Cerebellar cortex (tissue), 1 donor: ENCODE data around the gene ZNF296.

Experiments used
- DNase-seq: peaks from one replicate; pipeline ENCODE4 v3.0.0-alpha.2; 2015; ENCODE audit warnings: low spot score

ZNF296 gene

DNA sequence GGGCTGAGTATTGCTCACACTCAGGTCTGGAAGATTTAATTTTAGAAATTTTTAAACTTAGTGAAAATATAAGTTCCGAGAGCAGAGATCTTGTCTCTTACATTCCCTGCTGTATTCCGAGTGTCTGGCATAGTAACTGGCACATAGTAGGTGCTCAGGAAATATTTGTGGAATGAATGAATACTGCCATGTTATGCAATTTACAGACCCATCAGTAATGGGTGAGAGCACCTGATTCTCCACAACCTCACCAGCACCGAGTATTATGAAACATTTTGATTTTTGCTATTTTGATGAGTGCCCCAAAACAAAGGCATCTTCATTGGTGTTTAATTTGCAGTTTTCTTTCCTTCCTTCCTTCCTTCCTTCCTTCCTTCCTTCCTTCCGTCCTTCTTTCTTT, 53.2 kb downstream of the ZNF296 start:
- DNase-seq, result no peak

DNA sequence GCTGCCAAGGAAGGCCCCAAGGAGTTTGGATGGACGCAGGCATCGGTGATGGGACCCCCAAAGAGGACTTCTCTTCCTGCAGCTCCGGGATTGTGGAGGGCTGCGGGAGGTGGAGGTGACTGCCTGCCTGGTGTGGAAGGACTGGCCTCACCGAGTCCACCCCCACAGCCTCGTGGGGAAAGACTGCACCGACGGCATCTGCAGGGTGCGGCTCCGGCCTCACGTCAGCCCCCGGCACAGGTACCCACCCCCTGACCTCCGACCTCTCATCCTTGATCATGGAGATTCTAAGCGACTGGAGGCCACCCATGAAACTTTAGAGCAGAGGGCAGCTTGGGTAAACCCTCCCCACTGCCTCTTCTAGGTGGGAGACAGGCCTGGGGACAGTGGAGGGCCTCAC, 54.3 kb downstream of the ZNF296 start:
- no peak for DNase-seq
